HepG2 (cell line): ENCODE results near the gene THBD. TPM values are rescaled to one million over a fixed set of nuclear protein-coding genes. Genes with fewer than 3 reads are reported as not detected.

Experiments used
- ATAC-seq: fragments of 200-7000 bp; cut with Tn5 transposase; 3 replicates; pipeline ENCODE4 v1.9.1; 2020; ENCODE audit warnings: mild to moderate bottlenecking, moderate library complexity
- BruUV-seq: library from RNA; stranded (reverse); fragments of 400-500 nt; replicated peaks from 2 replicates; lab custom pipeline; 2021; lab: Mats Ljungman, UMichigan
- CTCF ChIA-PET: fragments of 300-600 bp; formaldehyde crosslinking; extraction: SDS; loops from one replicate; lab custom pipeline; 2021; ENCODE audit warnings: low total read pairs, inconsistent platforms, low intra/inter-chr PET ratio; lab: Yijun Ruan, JAX
- POLR2A ChIA-PET: fragments of 350-600 bp; sonication (Branson Sonifier 250); formaldehyde crosslinking; loops from one replicate; lab custom pipeline; 2020; ENCODE audit warnings: antibody characterized with exemption, inconsistent platforms; lab: Yijun Ruan, JAX
- DNase-seq: peaks from one replicate; pipeline ENCODE4 v3.0.0-alpha.2; 2015; ENCODE audit warnings: low spot score
- FAIRE-seq: peaks from 3 replicates; lab custom pipeline; 2011; peaks lifted over from hg19 to GRCh38; lab: Jason Lieb, UNC
- H2AFZ ChIP-seq: one replicate; pipeline ENCODE4 v1.6.1; 2011; ENCODE audit warnings: low read length, inconsistent platforms
- H3K27ac ChIP-seq: fragments of 300-600 bp; 3 replicates; pipeline ENCODE4 v1.8.0; 2011; ENCODE audit warnings: mixed run types, mild to moderate bottlenecking, mixed read lengths, low read length, inconsistent platforms; ENCODE audit not compliant: insufficient read depth; ENCODE audit errors: extremely low read length
- H3K27me3 ChIP-seq, 2 experiments: fragments of 200-600 bp in 1 of 2; 2 replicates in 1 of 2; 3 replicates in 1 of 2; pipeline versions ENCODE4 v1.6.0 to v1.8.0; 2011; ENCODE audit warnings: low read length in 2 of 2, mild to moderate bottlenecking in 2 of 2, moderate library complexity in 2 of 2, inconsistent platforms in 1 of 2; ENCODE audit not compliant: insufficient read depth in 2 of 2, control insufficient read depth in 1 of 2
- H3K36me3 ChIP-seq, 2 experiments: fragments of 200-600 bp in 1 of 2; replicated peaks in 1 of 2; 2 replicates in 1 of 2; 3 replicates in 1 of 2; pipeline versions ENCODE4 v1.5.1 to v1.8.0; 2011; ENCODE audit warnings: low read length in 2 of 2, inconsistent platforms in 1 of 2; ENCODE audit not compliant: insufficient read depth in 2 of 2, control insufficient read depth in 1 of 2
- H3K4me1 ChIP-seq: 2 replicates; pipeline ENCODE4 v1.5.1; 2012; ENCODE audit warnings: low read length, inconsistent platforms; ENCODE audit not compliant: insufficient read depth
- H3K4me2 ChIP-seq: 2 replicates; pipeline ENCODE4 v1.6.0; 2011; ENCODE audit warnings: low read depth, low read length, inconsistent platforms
- H3K4me3 ChIP-seq, 3 experiments: fragments of 200-600 bp in 1 of 3; sonication (generic), shearing (Covaris generic) in 1 of 3; replicated peaks in 1 of 3; 2 replicates each; pipeline ENCODE4 v1.5.1; 2011 to 2016; ENCODE audit warnings: low read length in 3 of 3, inconsistent platforms in 2 of 3, low read depth in 2 of 3, mild to moderate bottlenecking in 2 of 3, control low read depth in 1 of 3, mixed read lengths in 1 of 3; ENCODE audit not compliant: insufficient read depth in 1 of 3
- H3K79me2 ChIP-seq: one replicate; pipeline ENCODE4 v1.6.1; 2011; ENCODE audit warnings: low read length, inconsistent platforms; ENCODE audit not compliant: insufficient read depth
- H3K9ac ChIP-seq: 2 replicates; pipeline ENCODE4 v1.6.0; 2011; ENCODE audit warnings: mild to moderate bottlenecking, low read depth, low read length, inconsistent platforms; ENCODE audit not compliant: insufficient read depth
- H3K9me3 ChIP-seq: 2 replicates; pipeline ENCODE4 v1.5.1; 2012; ENCODE audit warnings: mild to moderate bottlenecking, low read length
- H4K20me1 ChIP-seq: 2 replicates; pipeline ENCODE4 v1.6.0; 2011; ENCODE audit warnings: inconsistent platforms, mild to moderate bottlenecking, low read length, moderate library complexity; ENCODE audit not compliant: insufficient read depth
- IRF1 ChIP-seq: sonication (generic); formaldehyde crosslinking; IDR thresholded peaks from 2 replicates; pipeline ENCODE4 v1.4.0; 2020; ENCODE audit warnings: low read depth, mild to moderate bottlenecking, missing genetic modification reagents
- KDM1A ChIP-seq: IDR thresholded peaks from 2 replicates; pipeline ENCODE4 v1.6.1; 2016; ENCODE audit warnings: missing compliant biosample characterization
- NCOA5 ChIP-seq: sonication (generic); formaldehyde crosslinking; IDR thresholded peaks from 2 replicates; pipeline ENCODE4 v1.4.0; 2020; ENCODE audit warnings: missing genetic modification reagents
- RORA ChIP-seq: sonication (generic); formaldehyde crosslinking; IDR thresholded peaks from 2 replicates; pipeline ENCODE4 v1.5.0; 2020; ENCODE audit warnings: mild to moderate bottlenecking, missing genetic modification reagents, moderate library complexity
- ZGPAT ChIP-seq: IDR thresholded peaks from 2 replicates; pipeline ENCODE4 v1.6.1; 2016; ENCODE audit warnings: mild to moderate bottlenecking
- ZNF180 ChIP-seq: sonication (generic); formaldehyde crosslinking; IDR thresholded peaks from 2 replicates; pipeline ENCODE4 v1.4.0; 2020; ENCODE audit warnings: low read depth, missing genetic modification reagents, borderline replicate concordance
- ZNF740 ChIP-seq: sonication (generic); formaldehyde crosslinking; IDR thresholded peaks from 2 replicates; pipeline ENCODE4 v1.4.0; 2020; ENCODE audit warnings: missing genetic modification reagents
- ZNF766 ChIP-seq: sonication (generic); formaldehyde crosslinking; IDR thresholded peaks from 2 replicates; pipeline ENCODE4 v1.5.0; 2020; ENCODE audit warnings: missing genetic modification reagents, borderline replicate concordance
- WGBS: methylation state at CpG from one replicate; pipeline ENCODE4 v1.1.6; 2017; ENCODE audit warnings: low lambda C conversion rate; 5-methylcytosine and 5-hydroxymethylcytosine counted together
- in situ Hi-C: cut with HindIII; loops from 2 replicates; pipeline ENCODE4 v1.10.0; 2017; ENCODE audit warnings: low pct_unique_long_range_greater_than_20kb; ENCODE audit not compliant: extremely low pct_ligation_motif_present
- intact Hi-C: fragments of 100-400 bp; cut with micrococcal nuclease; formaldehyde crosslinking; loops from one replicate; pipeline ENCODE4 v1.10.0; 2022; ENCODE audit not compliant: unreplicated experiment
- polyA plus RNA-seq, 8 experiments: library from polyadenylated mRNA; depleted of rRNA in 3 of 8; stranded (reverse) in 7 of 8; unstranded in 1 of 8; fragments of >200 nt; fragmentation: Illumina TruSeq in 4 of 8; extraction: Trizol in 4 of 8; gene quantifications; 2 replicates each; pipeline versions ENCODE4 v1.2.1 to v1.2.3, GENCODE V29; 2011 to 2016; ENCODE audit warnings: low read depth in 4 of 8, missing spikeins in 1 of 8, mixed read lengths in 1 of 8; ENCODE audit not compliant: insufficient read depth in 1 of 8
- total RNA-seq, 5 experiments: library from RNA; depleted of rRNA; stranded (reverse); fragments of >200 nt; fragmentation: Illumina TruSeq; extraction: Trizol; gene quantifications; 2 replicates each; pipeline ENCODE4 v1.2.3, GENCODE V29; 2016; ENCODE audit warnings: low read depth in 1 of 5
- TF ChIP-seq, protein P1 (sequence below): sonication (generic); formaldehyde crosslinking; IDR thresholded peaks from 2 replicates; pipeline ENCODE4 v1.4.0; 2020; ENCODE audit warnings: missing genetic modification reagents, borderline replicate concordance
- TF ChIP-seq, protein P2 (sequence below): sonication (generic); formaldehyde crosslinking; IDR thresholded peaks from 2 replicates; pipeline ENCODE4 v1.8.0; 2022; ENCODE audit warnings: mild to moderate bottlenecking, missing genetic modification reagents

The THBD gene
- total and polyA plus RNA-seq, 2 of the 13 experiments (the other 11 are each of a cell fraction or from before 2014, with no cell fraction given), result 0.03 TPM; not detected in 1

DNA sequence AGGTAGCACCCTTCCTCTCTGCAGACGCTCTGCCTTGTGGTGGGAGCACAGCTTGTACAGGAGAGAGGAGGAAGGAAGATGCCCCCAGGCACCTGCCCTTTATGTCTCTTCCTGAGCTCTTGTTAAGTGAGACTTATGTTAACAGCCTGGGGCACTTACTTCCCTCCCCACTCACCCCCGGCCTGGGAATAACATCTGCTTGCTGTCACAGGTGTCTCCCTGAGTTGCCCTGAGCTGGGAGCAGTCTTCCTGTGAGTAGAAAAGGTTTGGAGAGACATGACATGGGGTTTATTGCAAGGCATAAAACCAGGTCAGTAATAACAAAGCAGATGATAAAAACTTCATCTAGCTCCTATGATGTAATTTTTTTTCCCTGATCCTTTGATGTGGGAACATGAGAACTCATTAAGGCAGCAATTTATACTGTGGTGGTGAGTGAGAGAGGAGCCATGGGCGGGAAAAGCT, 12.4 kb downstream of the THBD start:
- BruUV-seq, result no TSS peak
- Histone ChIP-seq H3K79me2 (no peaks in the 10 kb centered on the region), H3K4me2 (no peak overlapping the region), H3K4me3 (no peak overlapping the region), H3K9ac (no peak overlapping the region), H4K20me1 (no peaks in the 10 kb centered on the region), H3K4me1 (no peaks in the 10 kb centered on the region), H2AFZ (no peak overlapping the region), H3K27ac (no peak overlapping the region), H3K27me3 (peaks cover 2 to 41% of the 10 kb centered on the region in 2 experiments; a peak in 4 of 5 replicates), H3K36me3 (no peaks in the 10 kb centered on the region)
- intact Hi-C loops, result no loop called here
- in situ Hi-C loops, result no loop called here
- ATAC-seq (no peak), DNase-seq (no peak)
- 4% methylated on average over 3 of the region's 3 CpGs for WGBS
- TF ChIP-seq ZNF180 (CRISPR knock-in tag), result no peak
- no peak for TF ChIP-seq NCOA5 (CRISPR knock-in tag)
- no peak for TF ChIP-seq ZGPAT (CRISPR knock-in tag)
- no peak for TF ChIP-seq ZNF740 (CRISPR knock-in tag)
- TF ChIP-seq, protein P1, sequence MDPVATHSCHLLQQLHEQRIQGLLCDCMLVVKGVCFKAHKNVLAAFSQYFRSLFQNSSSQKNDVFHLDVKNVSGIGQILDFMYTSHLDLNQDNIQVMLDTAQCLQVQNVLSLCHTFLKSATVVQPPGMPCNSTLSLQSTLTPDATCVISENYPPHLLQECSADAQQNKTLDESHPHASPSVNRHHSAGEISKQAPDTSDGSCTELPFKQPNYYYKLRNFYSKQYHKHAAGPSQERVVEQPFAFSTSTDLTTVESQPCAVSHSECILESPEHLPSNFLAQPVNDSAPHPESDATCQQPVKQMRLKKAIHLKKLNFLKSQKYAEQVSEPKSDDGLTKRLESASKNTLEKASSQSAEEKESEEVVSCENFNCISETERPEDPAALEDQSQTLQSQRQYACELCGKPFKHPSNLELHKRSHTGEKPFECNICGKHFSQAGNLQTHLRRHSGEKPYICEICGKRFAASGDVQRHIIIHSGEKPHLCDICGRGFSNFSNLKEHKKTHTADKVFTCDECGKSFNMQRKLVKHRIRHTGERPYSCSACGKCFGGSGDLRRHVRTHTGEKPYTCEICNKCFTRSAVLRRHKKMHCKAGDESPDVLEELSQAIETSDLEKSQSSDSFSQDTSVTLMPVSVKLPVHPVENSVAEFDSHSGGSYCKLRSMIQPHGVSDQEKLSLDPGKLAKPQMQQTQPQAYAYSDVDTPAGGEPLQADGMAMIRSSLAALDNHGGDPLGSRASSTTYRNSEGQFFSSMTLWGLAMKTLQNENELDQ (CRISPR knock-in tag), result no peak
- TF ChIP-seq, protein P2, sequence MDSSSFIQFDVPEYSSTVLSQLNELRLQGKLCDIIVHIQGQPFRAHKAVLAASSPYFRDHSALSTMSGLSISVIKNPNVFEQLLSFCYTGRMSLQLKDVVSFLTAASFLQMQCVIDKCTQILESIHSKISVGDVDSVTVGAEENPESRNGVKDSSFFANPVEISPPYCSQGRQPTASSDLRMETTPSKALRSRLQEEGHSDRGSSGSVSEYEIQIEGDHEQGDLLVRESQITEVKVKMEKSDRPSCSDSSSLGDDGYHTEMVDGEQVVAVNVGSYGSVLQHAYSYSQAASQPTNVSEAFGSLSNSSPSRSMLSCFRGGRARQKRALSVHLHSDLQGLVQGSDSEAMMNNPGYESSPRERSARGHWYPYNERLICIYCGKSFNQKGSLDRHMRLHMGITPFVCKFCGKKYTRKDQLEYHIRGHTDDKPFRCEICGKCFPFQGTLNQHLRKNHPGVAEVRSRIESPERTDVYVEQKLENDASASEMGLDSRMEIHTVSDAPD, result no peak
- no peak for TF ChIP-seq ZNF766 (CRISPR knock-in tag)
- no peak for TF ChIP-seq IRF1
- TF ChIP-seq KDM1A (CRISPR knock-in tag), result no peak
- no peak for TF ChIP-seq RORA (CRISPR knock-in tag)
- TF ChIP-seq, all 625 proteins: peak for 0
- H3K9me3 ChIP-seq, result no peaks in the 10 kb centered on the region
- POLR2A ChIA-PET, result no interaction called here
- no peak for FAIRE-seq
- CTCF ChIA-PET, result no interaction called here
